COR-L47 (cell line): Measurements from ENCODE around the gene C1QTNF4.
"Not testable (repeated sequence)": the region's sequence is repeated elsewhere in the genome, so short reads cannot be mapped to it uniquely, and the experiment has no call there.

Experiments
- DNase-seq: peaks from one replicate; lab custom pipeline; 2025; lab: John Stamatoyannopoulos, UW

C1QTNF4 gene

GRCh38 chr11:47593934-47594855 lies at the start of gene C1QTNF4:
Gene C1QTNF4, minus strand, starts transcription at chr11:47594411. Its CDS starts 3,601 bp downstream, at chr11:47590810.
- no peak for DNase-seq

- DNase-seq = peak; percentile 94
Measured at GRCh38 chr11:47642099-47642855, 48.1 kb upstream of the C1QTNF4 start, which contains the start of gene MTCH2. Gene MTCH2, minus strand, starts transcription at chr11:47642559. Its CDS starts 94 bp downstream, at chr11:47642465.

DNA sequence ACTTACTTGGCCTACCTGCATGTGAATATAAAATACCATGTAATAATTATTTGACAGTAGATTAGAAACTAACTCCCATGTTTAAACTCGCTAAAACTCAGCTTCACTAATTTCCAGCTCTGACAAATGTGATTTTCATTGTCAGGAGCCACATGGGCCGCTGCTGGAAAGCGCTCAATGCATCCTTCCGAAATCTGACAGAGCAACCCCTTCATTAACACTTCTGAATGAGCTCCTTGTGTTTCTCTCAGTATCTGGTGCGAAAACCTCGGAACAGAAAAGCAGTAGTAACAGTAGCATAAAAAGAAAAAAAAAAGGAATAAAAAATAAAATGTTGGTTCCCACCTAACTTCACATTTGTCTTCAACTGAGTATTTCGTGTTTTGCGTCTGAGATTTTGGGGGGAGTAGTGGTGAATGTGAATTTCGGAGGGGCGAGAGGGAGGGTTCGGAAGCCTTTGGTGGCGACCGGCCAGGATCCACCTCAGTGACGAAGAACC lies 47.4 kb upstream of the C1QTNF4 start:
- no peak for DNase-seq

- not testable (repeated sequence) for DNase-seq
Measured at GRCh38 chr11:47640506-47640905, 46.3 kb upstream of the C1QTNF4 start.

- DNase-seq = not testable (repeated sequence)
Measured at GRCh38 chr11:47636331-47636730, 42.1 kb upstream of the C1QTNF4 start.

DNA sequence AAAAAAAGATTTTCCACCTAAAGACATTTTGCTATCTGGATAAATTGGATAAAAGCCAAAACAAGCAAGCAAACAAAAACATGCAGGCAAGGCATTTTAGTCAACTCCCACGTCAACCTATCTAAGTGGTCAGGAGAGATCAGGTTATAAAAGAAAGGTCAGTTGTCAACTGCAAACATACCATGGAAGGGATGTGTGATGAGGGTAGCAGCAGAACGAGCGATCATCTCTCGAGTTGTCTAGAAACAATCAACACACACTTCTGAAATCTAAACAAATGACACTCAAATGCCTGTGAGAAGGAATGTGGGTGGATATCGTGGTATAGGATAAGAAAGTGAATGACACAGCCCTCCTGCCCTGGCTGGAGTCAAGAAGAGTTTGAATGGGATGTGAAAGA lies 37.3 kb upstream of the C1QTNF4 start:
- DNase-seq = no peak

GRCh38 chr11:47628026-47628425 lies 33.8 kb upstream of the C1QTNF4 start:
- DNase-seq = no peak

DNA sequence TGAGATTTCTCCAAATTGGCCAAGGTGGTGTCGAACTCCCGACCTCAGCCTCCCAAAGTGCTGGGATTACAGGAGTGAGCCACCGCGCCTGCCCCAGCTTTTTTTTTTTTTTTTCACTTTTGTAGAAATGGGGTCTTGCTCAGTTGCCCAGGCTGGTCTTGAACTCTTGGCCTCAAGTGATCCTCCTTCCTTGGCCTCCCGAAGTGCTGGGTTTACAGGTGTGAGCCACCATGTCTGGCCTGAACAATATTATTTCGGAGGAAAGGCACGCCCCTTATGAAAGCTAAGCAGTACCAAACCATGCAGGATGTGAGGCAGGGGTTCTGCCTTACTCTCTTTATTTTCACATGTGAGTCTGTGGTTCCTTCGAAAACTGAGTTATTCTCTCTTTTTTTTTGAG lies 32.0 kb upstream of the C1QTNF4 start:
- DNase-seq = no peak

- DNase-seq = no peak
Measured at GRCh38 chr11:47620836-47621378, 26.7 kb upstream of the C1QTNF4 start.

DNA sequence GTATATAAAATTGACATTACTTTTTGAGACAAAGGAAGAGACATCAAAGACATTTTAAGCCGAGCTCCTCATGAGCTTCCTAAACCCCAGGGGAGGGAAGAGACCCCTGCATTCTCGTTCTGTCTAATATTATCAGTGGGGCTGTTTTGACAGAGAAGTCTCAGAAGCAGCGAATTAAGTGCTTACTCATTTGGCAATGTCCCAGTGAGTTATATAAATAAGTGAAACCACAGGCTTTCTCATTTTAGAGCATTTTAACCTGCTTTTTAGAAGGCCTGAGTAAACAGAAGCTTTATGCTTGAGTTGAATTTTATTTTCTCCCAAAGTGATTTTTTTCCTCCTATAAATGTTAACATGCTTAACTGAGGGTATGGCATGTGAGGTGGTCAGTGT lies 23.2 kb upstream of the C1QTNF4 start:
- no peak for DNase-seq

- peak; percentile 5 for DNase-seq
Measured at GRCh38 chr11:47616726-47617416, 22.7 kb upstream of the C1QTNF4 start.

GRCh38 chr11:47615249-47615648 lies 21.0 kb upstream of the C1QTNF4 start:
- DNase-seq = no peak

DNA sequence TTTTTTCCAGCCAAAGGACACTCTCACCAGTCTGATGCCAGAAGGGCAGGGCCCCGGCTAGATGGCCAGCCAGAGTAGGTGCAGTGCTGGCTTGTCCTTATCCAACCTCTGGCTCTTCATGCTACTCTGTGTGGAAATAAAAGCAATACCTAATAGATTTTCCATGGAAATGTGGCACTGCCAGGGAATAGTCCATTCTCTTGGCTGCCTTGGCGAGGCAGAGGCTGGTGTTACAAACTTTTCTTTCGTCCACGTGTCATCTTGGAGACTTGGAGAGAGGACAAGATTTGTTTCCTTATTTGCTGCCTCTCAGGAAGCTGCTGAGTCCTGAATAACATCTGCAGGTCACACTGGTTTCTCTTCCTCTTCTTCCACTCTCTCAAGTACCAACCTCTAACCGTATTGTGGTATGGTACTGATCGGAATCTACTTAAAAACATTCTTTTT lies 17.2 kb upstream of the C1QTNF4 start:
- DNase-seq = no peak

DNA sequence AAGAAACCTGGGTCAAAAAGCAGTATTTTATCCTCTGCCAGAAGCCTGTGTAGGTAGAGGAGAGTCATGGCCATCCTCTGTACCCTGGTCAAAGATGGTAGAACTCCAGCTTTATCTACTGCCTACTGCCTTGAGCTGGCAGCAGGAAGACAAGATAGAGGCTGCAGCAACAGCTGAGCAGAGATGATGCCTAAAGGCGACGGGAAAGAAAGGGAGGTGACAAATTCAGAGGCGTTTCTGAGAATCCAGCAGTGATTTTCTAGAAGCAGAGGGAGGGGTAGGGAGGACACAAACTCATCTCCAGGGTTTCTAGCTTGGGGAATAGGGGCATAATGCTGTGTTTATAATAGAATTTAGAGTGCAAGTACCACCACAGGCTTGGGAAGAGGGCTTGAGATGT lies 15.5 kb upstream of the C1QTNF4 start:
- DNase-seq = no peak

GRCh38 chr11:47607380-47607779 lies 13.2 kb upstream of the C1QTNF4 start:
- DNase-seq = no peak

- DNase-seq = no peak
Measured at GRCh38 chr11:47606731-47607130, 12.5 kb upstream of the C1QTNF4 start.

- DNase-seq = no peak
Measured at GRCh38 chr11:47605921-47606320, 11.7 kb upstream of the C1QTNF4 start.

DNA sequence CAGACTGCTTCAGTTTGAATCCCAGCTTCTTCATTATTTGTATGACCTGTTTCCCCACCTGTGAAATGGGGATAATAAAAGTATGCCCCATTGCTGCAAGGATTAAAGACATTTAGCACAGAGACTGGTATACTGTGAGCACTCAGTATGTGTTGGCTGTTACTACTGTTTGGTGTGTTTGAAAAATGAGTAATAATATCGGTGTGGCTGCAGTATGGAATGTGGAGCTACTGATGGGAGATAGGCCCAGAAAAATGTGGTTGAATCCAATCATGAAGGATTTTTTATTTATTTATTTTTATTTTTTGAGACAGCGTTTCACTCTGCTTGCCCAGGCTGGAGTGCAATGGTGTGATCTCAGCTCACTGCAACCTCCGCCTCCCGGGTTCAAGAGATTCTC lies 9.1 kb upstream of the C1QTNF4 start:
- DNase-seq = no peak

- DNase-seq = no peak
Measured at GRCh38 chr11:47599902-47600301, 5.7 kb upstream of the C1QTNF4 start.

- DNase-seq = no peak
Measured at GRCh38 chr11:47595967-47596366, 1.8 kb upstream of the C1QTNF4 start.

DNA sequence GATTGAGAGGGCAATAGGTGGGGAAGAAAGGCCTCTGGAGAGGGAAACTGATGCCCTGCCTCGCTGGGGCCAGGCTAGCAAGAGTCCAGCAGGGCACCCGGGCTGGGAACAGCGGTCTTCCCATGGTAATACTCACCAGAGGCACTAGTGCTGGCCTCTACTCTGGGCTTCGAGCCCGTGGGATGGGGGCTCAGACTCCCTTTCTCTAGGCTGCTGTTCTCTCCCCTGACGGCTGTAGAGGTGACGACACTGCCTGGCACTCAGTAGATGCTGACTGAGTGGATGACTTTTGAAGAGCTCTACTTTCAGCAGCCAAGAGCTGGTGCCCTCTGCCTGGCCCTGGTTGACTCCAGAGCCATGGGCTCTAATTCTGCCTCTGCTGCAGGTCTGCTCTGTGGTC lies 818 bp upstream of the C1QTNF4 start:
- no peak for DNase-seq

DNA sequence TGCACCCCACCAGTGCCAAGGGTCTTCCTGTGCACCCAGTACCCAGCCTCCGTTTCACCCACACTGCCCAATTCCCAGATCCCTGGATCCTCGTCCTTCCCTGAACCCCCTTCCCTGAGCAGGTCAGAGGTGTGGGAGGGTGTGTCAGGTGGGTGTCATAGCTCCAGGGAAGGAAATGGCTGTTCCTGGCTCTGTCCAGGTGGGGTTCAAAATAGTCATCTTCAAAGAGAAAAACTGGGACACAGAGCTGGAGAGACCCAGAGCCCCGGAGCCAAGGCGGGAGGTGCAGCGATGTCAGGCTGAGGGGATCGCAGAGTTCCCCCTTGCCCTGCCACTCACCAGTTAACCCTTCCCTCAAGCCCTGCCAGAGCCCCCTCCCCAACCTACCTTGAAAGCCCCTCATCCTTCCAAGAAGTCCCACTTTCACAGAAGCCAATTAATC lies 698 bp downstream of the C1QTNF4 start:
- no peak for DNase-seq
